BLaER1 treated with 17β-estradiol and CSF1 and Interleukin-3, amounts not matched to agents 10 nM and 100 nM (cell line): Measurements from ENCODE around the gene COL5A1.

Experiments used
- H3K27ac ChIP-seq, 11 experiments: shearing (Covaris generic); formaldehyde crosslinking; 2 replicates each; pipeline ENCODE4 v1.8.1; 2022
- H3K27me3 ChIP-seq, 11 experiments: shearing (Covaris generic); formaldehyde crosslinking; 2 replicates each; pipeline ENCODE4 v1.8.1; 2022
- H3K36me3 ChIP-seq, 11 experiments: shearing (Covaris generic); formaldehyde crosslinking; 2 replicates each; pipeline ENCODE4 v1.8.1; 2022
- H3K4me1 ChIP-seq, 10 experiments: shearing (Covaris generic); formaldehyde crosslinking; 2 replicates each; pipeline ENCODE4 v1.8.1; 2022
- H3K4me2 ChIP-seq, 11 experiments: shearing (Covaris generic); formaldehyde crosslinking; 2 replicates each; pipeline ENCODE4 v1.8.1; 2022
- H3K4me3 ChIP-seq, 10 experiments: shearing (Covaris generic); formaldehyde crosslinking; 2 replicates each; pipeline ENCODE4 v1.8.1; 2022
- H3K9ac ChIP-seq, 11 experiments: shearing (Covaris generic); formaldehyde crosslinking; 2 replicates each; pipeline ENCODE4 v1.8.1; 2022
- H3K9me3 ChIP-seq, 11 experiments: shearing (Covaris generic); formaldehyde crosslinking; replicated peaks in 1 of 11; 2 replicates each; pipeline ENCODE4 v1.8.1; 2022
- H4K20me1 ChIP-seq, 11 experiments: shearing (Covaris generic); formaldehyde crosslinking; 2 replicates each; pipeline ENCODE4 v1.8.1; 2022
- Cebpa-rat ChIP-seq, 11 experiments: shearing (Covaris generic); IDR thresholded peaks; 2 replicates each; pipeline ENCODE4 v1.8.1; 2022

COL5A1 gene

GRCh38 chr9:134793288-134794188 lies 151.9 kb downstream of the COL5A1 start:
- H3K36me3 ChIP-seq: peaks cover 0 to 72% (median 48%) of the 10 kb centered on the region in 11 experiments; a peak in 9 of 22 replicates

GRCh38 chr9:134794663-134795370 lies 153.2 kb downstream of the COL5A1 start:
- no peak overlapping the region for H3K4me3 ChIP-seq
- peaks cover 0 to 20% (median 0%) of the 10 kb centered on the region in 11 experiments; a peak in 4 of 22 replicates for H4K20me1 ChIP-seq
- H3K27ac ChIP-seq: no peak overlapping the region
- TF ChIP-seq Cebpa-rat (IDR thresholded peaks at IDR 0.05): no peak
- H3K4me2 ChIP-seq: no peak overlapping the region
- H3K9me3 ChIP-seq: no peaks in the 10 kb centered on the region
- H3K9ac ChIP-seq: no peak overlapping the region
- H3K4me1 ChIP-seq: no peaks in the 10 kb centered on the region
- H3K36me3 ChIP-seq: peaks cover 0 to 75% (median 57%) of the 10 kb centered on the region in 11 experiments; a peak in 9 of 22 replicates
- peaks cover 0 to 9% (median 0%) of the 10 kb centered on the region in 11 experiments; a peak in 2 of 22 replicates for H3K27me3 ChIP-seq

More at GRCh38 chr9:134793288-134794188, 151.9 kb downstream of the COL5A1 start:
- Histone ChIP-seq H3K27me3 (peaks cover 0 to 9% (median 0%) of the 10 kb centered on the region in 11 experiments; a peak in 1 of 22 replicates), H4K20me1 (peaks cover 0 to 20% (median 0%) of the 10 kb centered on the region in 11 experiments; a peak in 3 of 22 replicates), H3K4me3 (no peak overlapping the region), H3K27ac (no peak overlapping the region), H3K4me1 (no peaks in the 10 kb centered on the region), H3K9ac (no peak overlapping the region), H3K4me2 (no peak overlapping the region), H3K9me3 (no peaks in the 10 kb centered on the region)
- TF ChIP-seq Cebpa-rat (IDR thresholded peaks at IDR 0.05): no peak

GRCh38 chr9:134795446-134795845 lies 153.8 kb downstream of the COL5A1 start:
- no peak overlapping the region for H3K4me3 ChIP-seq
- H3K9ac ChIP-seq: no peak overlapping the region
- no peaks in the 10 kb centered on the region for H3K4me1 ChIP-seq
- peaks cover 0 to 78% (median 60%) of the 10 kb centered on the region in 11 experiments; a peak in 9 of 22 replicates for H3K36me3 ChIP-seq
- H4K20me1 ChIP-seq: peaks cover 0 to 20% (median 0%) of the 10 kb centered on the region in 11 experiments; a peak in 4 of 22 replicates
- H3K27me3 ChIP-seq: peaks cover 0 to 9% (median 0%) of the 10 kb centered on the region in 11 experiments; a peak in 2 of 22 replicates
- no peaks in the 10 kb centered on the region for H3K9me3 ChIP-seq
- TF ChIP-seq Cebpa-rat (IDR thresholded peaks at IDR 0.05): no peak
- no peak overlapping the region for H3K4me2 ChIP-seq
- no peak overlapping the region for H3K27ac ChIP-seq

GRCh38 chr9:134796882-134797281 lies 155.3 kb downstream of the COL5A1 start:
- H3K27ac ChIP-seq: no peak overlapping the region
- no peak overlapping the region for H3K9ac ChIP-seq
- no peaks in the 10 kb centered on the region for H3K9me3 ChIP-seq
- H4K20me1 ChIP-seq: peaks cover 0 to 10% (median 0%) of the 10 kb centered on the region in 11 experiments; a peak in 5 of 22 replicates
- peaks cover 0 to 80% (median 61%) of the 10 kb centered on the region in 11 experiments; a peak in 9 of 22 replicates for H3K36me3 ChIP-seq
- no peak for TF ChIP-seq Cebpa-rat (IDR thresholded peaks at IDR 0.05)
- H3K4me1 ChIP-seq: peaks cover 0 to 13% (median 3%) of the 10 kb centered on the region in 10 experiments; a peak in 9 of 20 replicates
- H3K4me2 ChIP-seq: no peak overlapping the region
- H3K27me3 ChIP-seq: peaks cover 0 to 7% (median 0%) of the 10 kb centered on the region in 11 experiments; a peak in 2 of 22 replicates
- H3K4me3 ChIP-seq: no peak overlapping the region

- Histone ChIP-seq H3K9ac (no peak overlapping the region), H3K36me3 (peaks cover 0 to 93% (median 68%) of the 10 kb centered on the region in 11 experiments; a peak in 9 of 22 replicates), H3K9me3 (no peaks in the 10 kb centered on the region), H3K27ac (no peak overlapping the region), H4K20me1 (peaks cover 0 to 22% (median 0%) of the 10 kb centered on the region in 11 experiments; a peak in 8 of 22 replicates), H3K4me1 (peaks cover 0 to 33% (median 10%) of the 10 kb centered on the region in 10 experiments; a peak in 9 of 20 replicates), H3K27me3 (peaks cover 0 to 11% (median 0%) of the 10 kb centered on the region in 11 experiments; a peak in 2 of 22 replicates), H3K4me3 (no peak overlapping the region), H3K4me2 (0 out of 22 replicates have a peak overlapping the region, but pooled peaks of 1 of the 11 experiments have one; percentile 10)
- TF ChIP-seq Cebpa-rat (IDR thresholded peaks at IDR 0.05): no peak
These were observed 159.3 kb downstream of the COL5A1 start for GRCh38 chr9:134800791-134801339.

GRCh38 chr9:134802216-134802795 lies 160.7 kb downstream of the COL5A1 start:
- Histone ChIP-seq H3K36me3 (peaks cover 0 to 85% (median 56%) of the 10 kb centered on the region in 11 experiments; a peak in 9 of 22 replicates), H3K9me3 (no peaks in the 10 kb centered on the region), H3K27ac (no peak overlapping the region), H3K27me3 (peaks cover 0 to 11% (median 0%) of the 10 kb centered on the region in 11 experiments; a peak in 2 of 22 replicates), H3K4me3 (no peak overlapping the region), H3K9ac (no peak overlapping the region), H4K20me1 (peaks cover 0 to 27% (median 0%) of the 10 kb centered on the region in 11 experiments; a peak in 9 of 22 replicates), H3K4me1 (peaks cover 0 to 33% (median 10%) of the 10 kb centered on the region in 10 experiments; a peak in 9 of 20 replicates), H3K4me2 (peak overlapping the region in 6 of 11 experiments; percentile 3 to 51 (median 26); a peak in 5 of 22 replicates)
- no peak for TF ChIP-seq Cebpa-rat (IDR thresholded peaks at IDR 0.05)

GRCh38 chr9:134804871-134805270 lies 163.3 kb downstream of the COL5A1 start:
- TF ChIP-seq Cebpa-rat (IDR thresholded peaks at IDR 0.05): no peak
- H3K36me3 ChIP-seq: peaks cover 0 to 79% (median 54%) of the 10 kb centered on the region in 11 experiments; a peak in 9 of 22 replicates
- H3K27me3 ChIP-seq: peaks cover 0 to 15% (median 0%) of the 10 kb centered on the region in 11 experiments; a peak in 2 of 22 replicates
- no peaks in the 10 kb centered on the region for H3K9me3 ChIP-seq
- no peak overlapping the region for H3K4me3 ChIP-seq
- no peak overlapping the region for H3K9ac ChIP-seq
- H3K27ac ChIP-seq: no peak overlapping the region
- peaks cover 0 to 27% (median 0%) of the 10 kb centered on the region in 11 experiments; a peak in 8 of 22 replicates for H4K20me1 ChIP-seq
- H3K4me2 ChIP-seq: peak overlapping the region in 1 of 11 experiments; percentile 0; a peak in 2 of 22 replicates
- peaks cover 0 to 33% (median 10%) of the 10 kb centered on the region in 10 experiments; a peak in 9 of 20 replicates for H3K4me1 ChIP-seq
